GM12801 (cell line): ENCODE measurements around the gene WBP1.

Experiments
- TF ChIP-seq, protein P1 (sequence below): IDR thresholded peaks from one replicate; pipeline ENCODE4 v1.5.1; 2011; ENCODE audit warnings: control low read depth; ENCODE audit not compliant: insufficient read length; ENCODE audit errors: extremely low read depth

The WBP1 gene

DNA sequence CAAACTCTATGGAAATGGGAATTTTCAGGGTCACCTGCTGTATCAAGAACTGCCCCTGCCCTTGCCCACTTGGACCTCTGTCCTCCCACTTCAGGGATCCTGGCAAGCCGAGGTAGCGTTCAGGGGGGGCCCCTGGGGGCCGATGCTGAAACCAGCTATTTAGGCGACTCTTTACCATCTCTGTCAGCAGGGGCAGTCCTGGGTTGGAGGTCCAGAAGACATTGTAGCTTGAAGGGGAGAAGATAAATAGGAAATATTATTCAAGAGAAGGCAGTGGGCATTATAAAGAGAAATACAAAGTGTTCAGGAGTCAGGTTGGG is 4.5 kb downstream of the WBP1 start:
- TF ChIP-seq, protein P1, sequence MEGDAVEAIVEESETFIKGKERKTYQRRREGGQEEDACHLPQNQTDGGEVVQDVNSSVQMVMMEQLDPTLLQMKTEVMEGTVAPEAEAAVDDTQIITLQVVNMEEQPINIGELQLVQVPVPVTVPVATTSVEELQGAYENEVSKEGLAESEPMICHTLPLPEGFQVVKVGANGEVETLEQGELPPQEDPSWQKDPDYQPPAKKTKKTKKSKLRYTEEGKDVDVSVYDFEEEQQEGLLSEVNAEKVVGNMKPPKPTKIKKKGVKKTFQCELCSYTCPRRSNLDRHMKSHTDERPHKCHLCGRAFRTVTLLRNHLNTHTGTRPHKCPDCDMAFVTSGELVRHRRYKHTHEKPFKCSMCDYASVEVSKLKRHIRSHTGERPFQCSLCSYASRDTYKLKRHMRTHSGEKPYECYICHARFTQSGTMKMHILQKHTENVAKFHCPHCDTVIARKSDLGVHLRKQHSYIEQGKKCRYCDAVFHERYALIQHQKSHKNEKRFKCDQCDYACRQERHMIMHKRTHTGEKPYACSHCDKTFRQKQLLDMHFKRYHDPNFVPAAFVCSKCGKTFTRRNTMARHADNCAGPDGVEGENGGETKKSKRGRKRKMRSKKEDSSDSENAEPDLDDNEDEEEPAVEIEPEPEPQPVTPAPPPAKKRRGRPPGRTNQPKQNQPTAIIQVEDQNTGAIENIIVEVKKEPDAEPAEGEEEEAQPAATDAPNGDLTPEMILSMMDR: no peak

GRCh38 chr2:74464406-74464805 is 6.2 kb downstream of the WBP1 start:
- TF ChIP-seq, protein P1: no peak

- TF ChIP-seq, protein P1: no peak
Observed at GRCh38 chr2:74471332-74472065, 13.3 kb downstream of the WBP1 start.

- TF ChIP-seq, protein P1: no peak
Observed at GRCh38 chr2:74472086-74472944, 14.1 kb downstream of the WBP1 start, which contains the start of gene MRPL53. TSS of gene MRPL53 (minus strand) at chr2:74472680. CDS start at chr2:74472660, 20 bp downstream.

GRCh38 chr2:74472945-74473258 is 14.7 kb downstream of the WBP1 start:
- TF ChIP-seq, protein P1: no peak

GRCh38 chr2:74474481-74474880 is 16.2 kb downstream of the WBP1 start:
- TF ChIP-seq, protein P1: no peak

DNA sequence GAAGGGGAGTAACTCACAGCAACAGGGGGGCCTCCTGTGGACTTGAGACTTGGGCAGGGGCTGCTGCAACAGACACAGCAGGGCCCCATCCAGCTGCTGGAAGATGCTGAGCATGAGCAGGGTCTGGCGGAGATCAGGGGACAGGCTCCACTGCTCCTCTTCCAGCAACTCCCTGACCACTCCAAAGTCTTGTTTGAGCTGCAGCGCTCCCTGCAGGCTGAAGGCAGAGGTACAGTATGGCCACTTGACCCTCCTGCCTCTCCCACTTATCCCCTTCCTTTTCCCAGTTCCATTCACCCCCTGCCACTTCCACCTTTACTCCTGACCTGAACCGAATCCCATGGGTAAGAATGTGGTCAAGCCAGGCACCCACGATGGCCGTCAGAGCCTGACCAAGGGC is 16.7 kb downstream of the WBP1 start:
- TF ChIP-seq, protein P1: no peak
